HepG2 (cell line): ENCODE data around the gene C1QBP. TPM values are rescaled to one million over a fixed set of nuclear protein-coding genes. Genes with fewer than 3 reads are reported as not detected.

Experiments used
- ATAC-seq: fragments of 200-7000 bp; cut with Tn5 transposase; 3 replicates; pipeline ENCODE4 v1.9.1; 2020; ENCODE audit warnings: mild to moderate bottlenecking, moderate library complexity
- BruUV-seq: library from RNA; stranded (reverse); fragments of 400-500 nt; replicated peaks from 2 replicates; lab custom pipeline; 2021; lab: Mats Ljungman, UMichigan
- CTCF ChIA-PET: fragments of 300-600 bp; formaldehyde crosslinking; extraction: SDS; loops from one replicate; lab custom pipeline; 2021; ENCODE audit warnings: low total read pairs, inconsistent platforms, low intra/inter-chr PET ratio; lab: Yijun Ruan, JAX
- POLR2A ChIA-PET: fragments of 350-600 bp; sonication (Branson Sonifier 250); formaldehyde crosslinking; loops from one replicate; lab custom pipeline; 2020; ENCODE audit warnings: antibody characterized with exemption, inconsistent platforms; lab: Yijun Ruan, JAX
- DNase-seq: peaks from one replicate; pipeline ENCODE4 v3.0.0-alpha.2; 2015; ENCODE audit warnings: low spot score
- FAIRE-seq: peaks from 3 replicates; lab custom pipeline; 2011; peaks lifted over from hg19 to GRCh38; lab: Jason Lieb, UNC
- H2AFZ ChIP-seq: one replicate; pipeline ENCODE4 v1.6.1; 2011; ENCODE audit warnings: low read length, inconsistent platforms
- H3K27ac ChIP-seq: fragments of 300-600 bp; 3 replicates; pipeline ENCODE4 v1.8.0; 2011; ENCODE audit warnings: mixed run types, mild to moderate bottlenecking, mixed read lengths, low read length, inconsistent platforms; ENCODE audit not compliant: insufficient read depth; ENCODE audit errors: extremely low read length
- H3K27me3 ChIP-seq, 2 experiments: fragments of 200-600 bp in 1 of 2; 2 replicates in 1 of 2; 3 replicates in 1 of 2; pipeline versions ENCODE4 v1.6.0 to v1.8.0; 2011; ENCODE audit warnings: low read length in 2 of 2, mild to moderate bottlenecking in 2 of 2, moderate library complexity in 2 of 2, inconsistent platforms in 1 of 2; ENCODE audit not compliant: insufficient read depth in 2 of 2, control insufficient read depth in 1 of 2
- H3K36me3 ChIP-seq, 2 experiments: fragments of 200-600 bp in 1 of 2; replicated peaks in 1 of 2; 2 replicates in 1 of 2; 3 replicates in 1 of 2; pipeline versions ENCODE4 v1.5.1 to v1.8.0; 2011; ENCODE audit warnings: low read length in 2 of 2, inconsistent platforms in 1 of 2; ENCODE audit not compliant: insufficient read depth in 2 of 2, control insufficient read depth in 1 of 2
- H3K4me1 ChIP-seq: 2 replicates; pipeline ENCODE4 v1.5.1; 2012; ENCODE audit warnings: low read length, inconsistent platforms; ENCODE audit not compliant: insufficient read depth
- H3K4me2 ChIP-seq: 2 replicates; pipeline ENCODE4 v1.6.0; 2011; ENCODE audit warnings: low read depth, low read length, inconsistent platforms
- H3K4me3 ChIP-seq, 3 experiments: fragments of 200-600 bp in 1 of 3; sonication (generic), shearing (Covaris generic) in 1 of 3; replicated peaks in 1 of 3; 2 replicates each; pipeline ENCODE4 v1.5.1; 2011 to 2016; ENCODE audit warnings: low read length in 3 of 3, inconsistent platforms in 2 of 3, low read depth in 2 of 3, mild to moderate bottlenecking in 2 of 3, control low read depth in 1 of 3, mixed read lengths in 1 of 3; ENCODE audit not compliant: insufficient read depth in 1 of 3
- H3K79me2 ChIP-seq: one replicate; pipeline ENCODE4 v1.6.1; 2011; ENCODE audit warnings: low read length, inconsistent platforms; ENCODE audit not compliant: insufficient read depth
- H3K9ac ChIP-seq: 2 replicates; pipeline ENCODE4 v1.6.0; 2011; ENCODE audit warnings: mild to moderate bottlenecking, low read depth, low read length, inconsistent platforms; ENCODE audit not compliant: insufficient read depth
- H3K9me3 ChIP-seq: 2 replicates; pipeline ENCODE4 v1.5.1; 2012; ENCODE audit warnings: mild to moderate bottlenecking, low read length
- H4K20me1 ChIP-seq: 2 replicates; pipeline ENCODE4 v1.6.0; 2011; ENCODE audit warnings: inconsistent platforms, mild to moderate bottlenecking, low read length, moderate library complexity; ENCODE audit not compliant: insufficient read depth
- ATF5 ChIP-seq: sonication (generic); formaldehyde crosslinking; IDR thresholded peaks from 2 replicates; pipeline ENCODE4 v1.4.0; 2020; ENCODE audit warnings: mild to moderate bottlenecking, low read depth, missing genetic modification reagents
- CAMTA2 ChIP-seq: sonication (generic); formaldehyde crosslinking; IDR thresholded peaks from 2 replicates; pipeline ENCODE4 v1.4.0; 2020; ENCODE audit warnings: mild to moderate bottlenecking, missing genetic modification reagents, borderline replicate concordance
- CCDC6 ChIP-seq: sonication (generic); formaldehyde crosslinking; IDR thresholded peaks from 2 replicates; pipeline ENCODE4 v1.8.1; 2022; ENCODE audit warnings: mild to moderate bottlenecking, missing genetic modification reagents, moderate library complexity
- NFIC ChIP-seq: IDR thresholded peaks from 2 replicates; pipeline ENCODE4 v1.6.1; 2012; ENCODE audit warnings: mild to moderate bottlenecking, low read length, inconsistent platforms
- POLR2A ChIP-seq, 2 experiments: IDR thresholded peaks; 2 replicates each; pipeline ENCODE4 v1.6.1; 2011; ENCODE audit warnings: low read depth in 2 of 2, low read length in 2 of 2, mild to moderate bottlenecking in 1 of 2, moderate library complexity in 1 of 2; ENCODE audit not compliant: insufficient read depth in 1 of 2
- PRDM4 ChIP-seq: sonication (generic); formaldehyde crosslinking; IDR thresholded peaks from 2 replicates; pipeline ENCODE4 v1.9.0; 2021; ENCODE audit warnings: missing genetic modification reagents, borderline replicate concordance
- ZNF580 ChIP-seq: IDR thresholded peaks from 2 replicates; pipeline ENCODE4 v1.6.1; 2016; ENCODE audit warnings: low read depth, borderline replicate concordance
- ZNF619 ChIP-seq: sonication (generic); formaldehyde crosslinking; IDR thresholded peaks from 2 replicates; pipeline ENCODE4 v1.4.0; 2020; ENCODE audit warnings: mild to moderate bottlenecking, missing genetic modification reagents
- ZNF629 ChIP-seq: sonication (generic); formaldehyde crosslinking; conservative IDR thresholded peaks from 2 replicates; pipeline ENCODE4 v1.5.0; 2020; ENCODE audit warnings: missing genetic modification reagents
- WGBS: methylation state at CpG from one replicate; pipeline ENCODE4 v1.1.6; 2017; ENCODE audit warnings: low lambda C conversion rate; 5-methylcytosine and 5-hydroxymethylcytosine counted together
- in situ Hi-C: cut with HindIII; loops from 2 replicates; pipeline ENCODE4 v1.10.0; 2017; ENCODE audit warnings: low pct_unique_long_range_greater_than_20kb; ENCODE audit not compliant: extremely low pct_ligation_motif_present
- intact Hi-C: fragments of 100-400 bp; cut with micrococcal nuclease; formaldehyde crosslinking; loops from one replicate; pipeline ENCODE4 v1.10.0; 2022; ENCODE audit not compliant: unreplicated experiment
- polyA plus RNA-seq, 8 experiments: library from polyadenylated mRNA; depleted of rRNA in 3 of 8; stranded (reverse) in 7 of 8; unstranded in 1 of 8; fragments of >200 nt; fragmentation: Illumina TruSeq in 4 of 8; extraction: Trizol in 4 of 8; gene quantifications; 2 replicates each; pipeline versions ENCODE4 v1.2.1 to v1.2.3, GENCODE V29; 2011 to 2016; ENCODE audit warnings: low read depth in 4 of 8, missing spikeins in 1 of 8, mixed read lengths in 1 of 8; ENCODE audit not compliant: insufficient read depth in 1 of 8
- total RNA-seq, 5 experiments: library from RNA; depleted of rRNA; stranded (reverse); fragments of >200 nt; fragmentation: Illumina TruSeq; extraction: Trizol; gene quantifications; 2 replicates each; pipeline ENCODE4 v1.2.3, GENCODE V29; 2016; ENCODE audit warnings: low read depth in 1 of 5

Gene C1QBP
- total and polyA plus RNA-seq, 2 of the 13 experiments (the other 11 are each of a cell fraction or from before 2014, with no cell fraction given) = 219 to 680 TPM

- no peak for TF ChIP-seq ZNF580 (CRISPR knock-in tag)
- TF ChIP-seq CCDC6 = no peak
- TF ChIP-seq NFIC = no peak
- TF ChIP-seq PRDM4 (CRISPR knock-in tag) = no peak
- TF ChIP-seq ZNF619 (CRISPR knock-in tag) = no peak
- no peak for TF ChIP-seq CAMTA2 (CRISPR knock-in tag)
Observed at GRCh38 chr17:5444209-5444608, 5.3 kb upstream of the C1QBP start (continued).

- POLR2A ChIA-PET = interaction anchor here (1.3 kb wide), 1 partner anchor 24 kb away, joined by 4 read pairs; the partner anchor contains the start of genes NUP88 and RPAIN
Observed at GRCh38 chr17:5443728-5444127, 4.8 kb upstream of the C1QBP start.

More at GRCh38 chr17:5443728-5444127, 4.8 kb upstream of the C1QBP start:
- ATAC-seq (no peak), FAIRE-seq (no peak), DNase-seq (no peak)
- Histone ChIP-seq H3K4me3 (no peak overlapping the region), H4K20me1 (no peaks in the 10 kb centered on the region), H3K27ac (no peak overlapping the region), H2AFZ (no peak overlapping the region), H3K36me3 (peaks cover 30 to 54% of the 10 kb centered on the region in 2 experiments; a peak in 4 of 5 replicates), H3K9ac (no peak overlapping the region), H3K9me3 (no peaks in the 10 kb centered on the region), H3K4me2 (no peak overlapping the region), H3K4me1 (peaks cover 7% of the 10 kb centered on the region), H3K79me2 (peaks cover 2% of the 10 kb centered on the region), H3K27me3 (no peaks in the 10 kb centered on the region; a peak in 1 of 5 replicates)
- CTCF ChIA-PET = no interaction called here
- TF ChIP-seq POLR2A (IDR thresholded peaks at IDR 0.05; ENCODE audit: insufficient read depth in 1 of 2, low read depth in 2 of 2, low read length in 2 of 2) (no peak), ATF5 (no peak), ZNF629 (CRISPR knock-in tag) (peak; percentile 88), ZNF619 (CRISPR knock-in tag) (no peak)
- intact Hi-C loops (no loop called here), in situ Hi-C loops (no loop called here)
- over 99% methylated on average over 6 of the region's 6 CpGs for WGBS
- no TSS peak for BruUV-seq
